ENCODE data around the gene LRP1.

Gene LRP1

DNA sequence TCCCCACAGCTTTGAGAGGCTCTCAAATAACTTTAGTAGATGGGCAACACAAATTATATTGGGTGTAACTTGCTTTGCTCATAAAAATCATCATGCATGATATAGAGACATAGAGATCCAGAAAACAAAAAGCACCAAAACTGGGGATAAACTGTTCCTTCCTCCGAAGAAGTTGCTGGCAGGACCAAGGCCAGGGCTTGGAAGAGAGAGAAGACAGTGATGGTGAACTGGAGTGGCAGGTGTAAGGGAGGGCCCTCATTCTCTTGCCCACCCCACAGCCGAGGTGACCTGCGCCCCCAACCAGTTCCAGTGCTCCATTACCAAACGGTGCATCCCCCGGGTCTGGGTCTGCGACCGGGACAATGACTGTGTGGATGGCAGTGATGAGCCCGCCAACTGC lies 72.9 kb downstream of the LRP1 start:
- no peak overlapping the region for H3K4me3 ChIP-seq (ENCODE audit: low read depth, low read length)
- in situ Hi-C loops (cut with HindIII; ENCODE audit: low sequenced_read_pairs), result no loop called here
- no peak for DNase-seq (ENCODE audit: low read depth, low spot score)
- TF ChIP-seq, protein P1, sequence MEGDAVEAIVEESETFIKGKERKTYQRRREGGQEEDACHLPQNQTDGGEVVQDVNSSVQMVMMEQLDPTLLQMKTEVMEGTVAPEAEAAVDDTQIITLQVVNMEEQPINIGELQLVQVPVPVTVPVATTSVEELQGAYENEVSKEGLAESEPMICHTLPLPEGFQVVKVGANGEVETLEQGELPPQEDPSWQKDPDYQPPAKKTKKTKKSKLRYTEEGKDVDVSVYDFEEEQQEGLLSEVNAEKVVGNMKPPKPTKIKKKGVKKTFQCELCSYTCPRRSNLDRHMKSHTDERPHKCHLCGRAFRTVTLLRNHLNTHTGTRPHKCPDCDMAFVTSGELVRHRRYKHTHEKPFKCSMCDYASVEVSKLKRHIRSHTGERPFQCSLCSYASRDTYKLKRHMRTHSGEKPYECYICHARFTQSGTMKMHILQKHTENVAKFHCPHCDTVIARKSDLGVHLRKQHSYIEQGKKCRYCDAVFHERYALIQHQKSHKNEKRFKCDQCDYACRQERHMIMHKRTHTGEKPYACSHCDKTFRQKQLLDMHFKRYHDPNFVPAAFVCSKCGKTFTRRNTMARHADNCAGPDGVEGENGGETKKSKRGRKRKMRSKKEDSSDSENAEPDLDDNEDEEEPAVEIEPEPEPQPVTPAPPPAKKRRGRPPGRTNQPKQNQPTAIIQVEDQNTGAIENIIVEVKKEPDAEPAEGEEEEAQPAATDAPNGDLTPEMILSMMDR (IDR thresholded peaks at IDR 0.05; ENCODE audit: low read depth, low read length), result no peak

DNA sequence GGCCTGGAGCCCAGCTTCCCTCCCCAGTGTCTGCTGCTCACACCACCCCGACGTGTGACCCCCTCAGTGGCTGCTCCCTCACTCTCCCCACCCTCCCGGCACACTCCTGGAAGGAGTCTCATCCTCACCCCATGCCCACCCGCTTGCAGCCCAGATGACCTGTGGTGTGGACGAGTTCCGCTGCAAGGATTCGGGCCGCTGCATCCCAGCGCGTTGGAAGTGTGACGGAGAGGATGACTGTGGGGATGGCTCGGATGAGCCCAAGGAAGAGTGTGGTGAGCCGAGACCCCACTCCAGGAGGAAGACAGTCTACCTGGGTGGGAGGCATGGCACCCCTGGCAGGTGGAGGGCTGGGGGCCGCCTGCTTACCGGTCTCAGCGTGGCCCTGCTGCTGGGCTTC lies 73.3 kb downstream of the LRP1 start:
- TF ChIP-seq, protein P1 (IDR thresholded peaks at IDR 0.05; ENCODE audit: low read depth, low read length), result no peak

DNA sequence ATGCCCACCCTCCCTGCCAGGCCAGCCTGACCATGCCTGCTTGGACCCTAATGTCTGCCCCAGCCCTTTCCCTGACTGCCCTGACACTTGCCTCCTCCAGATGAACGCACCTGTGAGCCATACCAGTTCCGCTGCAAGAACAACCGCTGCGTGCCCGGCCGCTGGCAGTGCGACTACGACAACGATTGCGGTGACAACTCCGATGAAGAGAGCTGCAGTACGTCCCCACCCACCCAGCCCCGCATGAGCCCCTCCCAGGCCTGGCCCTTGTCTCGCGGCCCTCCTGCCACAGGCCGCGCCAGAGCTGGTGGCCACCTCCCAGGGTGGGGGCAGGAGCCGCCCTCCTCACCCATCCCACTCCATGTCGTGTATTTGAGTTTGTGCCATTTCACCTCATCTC lies 74.0 kb downstream of the LRP1 start:
- TF ChIP-seq, protein P1 (IDR thresholded peaks at IDR 0.05; ENCODE audit: low read depth, low read length), result no peak
- in situ Hi-C loops (cut with HindIII; ENCODE audit: low sequenced_read_pairs), result no loop called here
- no peak for DNase-seq (ENCODE audit: low read depth, low spot score)
- no peak overlapping the region for H3K4me3 ChIP-seq (ENCODE audit: low read depth, low read length)

More for the DNA sequence above, 73.3 kb downstream of the LRP1 start:
- in situ Hi-C loops (cut with HindIII; ENCODE audit: low sequenced_read_pairs), result no loop called here
- no peak overlapping the region for H3K4me3 ChIP-seq (ENCODE audit: low read depth, low read length)
- no peak for DNase-seq (ENCODE audit: low read depth, low spot score)

DNA sequence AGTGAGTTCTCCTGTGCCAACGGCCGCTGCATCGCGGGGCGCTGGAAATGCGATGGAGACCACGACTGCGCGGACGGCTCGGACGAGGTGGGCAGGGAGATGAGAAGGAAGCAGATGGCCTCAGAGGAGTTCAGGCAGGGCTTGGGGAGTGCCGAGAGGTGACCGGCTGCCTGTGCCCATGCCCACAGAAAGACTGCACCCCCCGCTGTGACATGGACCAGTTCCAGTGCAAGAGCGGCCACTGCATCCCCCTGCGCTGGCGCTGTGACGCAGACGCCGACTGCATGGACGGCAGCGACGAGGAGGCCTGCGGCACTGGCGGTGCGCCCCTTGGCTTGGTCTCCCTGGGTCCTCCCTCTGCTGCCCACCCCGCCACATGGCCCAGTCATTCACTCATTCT lies 74.9 kb downstream of the LRP1 start:
- TF ChIP-seq, protein P1 (IDR thresholded peaks at IDR 0.05; ENCODE audit: low read depth, low read length), result no peak
- no peak overlapping the region for H3K4me3 ChIP-seq (ENCODE audit: low read depth, low read length)
- no peak for DNase-seq (ENCODE audit: low read depth, low spot score)
- in situ Hi-C loops (cut with HindIII; ENCODE audit: low sequenced_read_pairs), result no loop called here

DNA sequence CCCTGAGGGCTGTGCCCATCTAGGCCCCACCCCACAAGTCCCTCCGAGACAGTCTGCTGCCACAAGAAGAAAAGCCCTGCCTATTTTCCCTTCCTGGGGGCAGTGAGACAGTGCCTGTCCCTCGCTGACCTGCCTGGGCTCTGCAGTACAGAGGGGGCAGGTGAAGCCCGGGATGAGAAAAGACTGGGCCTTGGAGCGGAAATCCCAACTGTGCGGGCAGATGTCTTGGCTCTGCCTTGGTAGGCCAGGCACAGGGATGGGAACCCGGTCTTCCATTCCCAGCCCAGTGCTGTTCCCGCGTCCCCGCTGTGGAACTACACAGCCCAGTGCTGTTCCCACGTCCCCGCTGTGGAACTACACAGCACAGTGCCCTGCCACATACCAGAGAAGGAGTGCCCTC lies 75.5 kb downstream of the LRP1 start:
- TF ChIP-seq, protein P1 (IDR thresholded peaks at IDR 0.05; ENCODE audit: low read depth, low read length), result no peak
- no peak for DNase-seq (ENCODE audit: low read depth, low spot score)
- in situ Hi-C loops (cut with HindIII; ENCODE audit: low sequenced_read_pairs), result no loop called here
- H3K4me3 ChIP-seq (ENCODE audit: low read depth, low read length), result no peak overlapping the region

DNA sequence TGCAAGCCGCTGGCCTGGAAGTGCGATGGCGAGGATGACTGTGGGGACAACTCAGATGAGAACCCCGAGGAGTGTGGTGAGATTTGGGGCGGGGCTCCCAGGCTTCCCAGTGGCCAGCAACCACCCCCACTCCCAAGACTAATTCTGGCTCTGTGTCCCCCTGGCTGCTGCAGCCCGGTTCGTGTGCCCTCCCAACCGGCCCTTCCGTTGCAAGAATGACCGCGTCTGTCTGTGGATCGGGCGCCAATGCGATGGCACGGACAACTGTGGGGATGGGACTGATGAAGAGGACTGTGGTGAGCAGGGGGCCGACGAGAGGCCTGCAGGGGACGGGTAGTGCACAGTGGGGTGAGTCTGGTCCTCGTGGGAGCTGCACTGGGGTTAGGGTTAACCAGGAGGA lies 76.2 kb downstream of the LRP1 start:
- TF ChIP-seq, protein P1 (IDR thresholded peaks at IDR 0.05; ENCODE audit: low read depth, low read length), result no peak
- in situ Hi-C loops (cut with HindIII; ENCODE audit: low sequenced_read_pairs), result no loop called here
- no peak overlapping the region for H3K4me3 ChIP-seq (ENCODE audit: low read depth, low read length)
- DNase-seq (ENCODE audit: low read depth, low spot score), result no peak

DNA sequence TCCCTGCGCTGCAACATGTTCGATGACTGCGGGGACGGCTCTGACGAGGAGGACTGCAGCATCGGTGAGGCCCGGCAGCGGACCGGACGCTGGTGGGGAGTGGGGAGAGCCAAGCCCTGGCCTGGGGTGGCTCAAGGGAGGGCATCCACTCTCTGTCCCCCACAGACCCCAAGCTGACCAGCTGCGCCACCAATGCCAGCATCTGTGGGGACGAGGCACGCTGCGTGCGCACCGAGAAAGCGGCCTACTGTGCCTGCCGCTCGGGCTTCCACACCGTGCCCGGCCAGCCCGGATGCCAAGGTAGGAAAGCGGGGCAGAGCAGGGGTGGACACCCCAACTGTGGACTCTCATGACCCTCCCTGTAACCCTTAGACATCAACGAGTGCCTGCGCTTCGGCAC lies 76.9 kb downstream of the LRP1 start:
- in situ Hi-C loops (cut with HindIII; ENCODE audit: low sequenced_read_pairs), result no loop called here
- TF ChIP-seq, protein P1 (IDR thresholded peaks at IDR 0.05; ENCODE audit: low read depth, low read length), result no peak

More for the DNA sequence above, 76.9 kb downstream of the LRP1 start:
- DNase-seq (ENCODE audit: low read depth, low spot score), result no peak
- no peak overlapping the region for H3K4me3 ChIP-seq (ENCODE audit: low read depth, low read length)
